Measurements from ENCODE around the gene SUMO1.

- TF ChIP-seq CTCF (IDR thresholded peaks at IDR 0.05; ENCODE audit: insufficient read depth, low read depth, low read length) (no peak), EZH2 (IDR thresholded peaks at IDR 0.05; ENCODE audit: insufficient read depth, low read length) (no peak)
These were observed 53.8 kb downstream of the SUMO1 start for GRCh38 chr2:202184557-202184956.

Data from astrocyte (in vitro differentiated cells and primary cell).